PFSK-1 (cell line): ENCODE results near the gene ZNF331.

Experiments
- FOXP2 ChIP-seq: optimal IDR thresholded peaks from 2 replicates; pipeline ENCODE3; 2011; ENCODE audit warnings: borderline replicate concordance, control low read depth, inconsistent platforms; ENCODE audit not compliant: insufficient read depth; ENCODE audit errors: extremely low read length, extremely low read depth
- POLR2AphosphoS5 ChIP-seq: IDR thresholded peaks from 2 replicates; pipeline ENCODE4 v1.6.1; 2012; ENCODE audit warnings: low read depth, mild to moderate bottlenecking, control low read depth, low read length, moderate library complexity
- REST ChIP-seq, 2 experiments: IDR thresholded peaks; 2 replicates each; pipeline versions ENCODE4 v1.6.1 to v1.8.0; 2011 to 2012; ENCODE audit warnings: low read depth in 2 of 2, low read length in 2 of 2, control low read depth in 1 of 2, inconsistent platforms in 1 of 2, mild to moderate bottlenecking in 1 of 2, moderate library complexity in 1 of 2; ENCODE audit not compliant: insufficient read depth in 1 of 2
- SIN3A ChIP-seq: IDR thresholded peaks from 2 replicates; pipeline ENCODE4 v1.6.1; 2012; ENCODE audit warnings: mild to moderate bottlenecking, low read length, moderate library complexity, borderline replicate concordance; ENCODE audit not compliant: insufficient read depth
- TAF1 ChIP-seq: IDR thresholded peaks from 2 replicates; pipeline ENCODE4 v1.6.1; 2012; ENCODE audit warnings: low read length, control low read depth, borderline replicate concordance; ENCODE audit not compliant: insufficient read depth

The ZNF331 gene

DNA sequence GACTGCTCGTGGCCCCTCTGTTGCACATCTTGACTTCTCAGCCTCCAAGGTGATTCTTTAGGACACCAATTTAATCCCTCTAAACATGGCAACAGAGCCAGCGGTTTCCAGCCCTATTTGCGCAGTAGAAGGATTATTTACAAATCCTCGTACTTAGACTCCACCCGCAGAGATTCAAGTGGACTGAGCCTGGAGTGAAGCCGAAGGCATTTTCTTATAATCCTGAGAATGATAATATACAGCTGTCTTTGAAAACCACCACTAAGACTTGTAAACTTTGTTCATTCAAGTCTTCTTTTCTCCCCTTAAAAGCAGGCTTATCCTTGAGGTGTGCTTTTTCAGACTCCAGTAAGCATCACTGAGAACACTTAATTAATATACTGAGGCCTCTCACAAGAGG lies 89.0 kb downstream of the ZNF331 start:
- TF ChIP-seq TAF1 = no peak
- no peak for TF ChIP-seq POLR2AphosphoS5
- TF ChIP-seq FOXP2 = no peak
- TF ChIP-seq SIN3A = no peak
- TF ChIP-seq REST (IDR thresholded peaks at IDR 0.05; ENCODE audit: insufficient read depth in 1 of 2, low read depth in 2 of 2, low read length in 2 of 2) = no peak
